HepG2 (cell line): ENCODE measurements around the gene HS6ST1. TPM values are rescaled to one million over a fixed set of nuclear protein-coding genes. Genes with fewer than 3 reads are reported as not detected.

ENCODE experiments used
- CREB1 ChIP-seq, 2 experiments: fragments of 450-650 bp in 1 of 2; IDR thresholded peaks; 2 replicates each; pipeline ENCODE4 v1.6.1; 2016 to 2017; ENCODE audit warnings: control low read depth in 1 of 2, mild to moderate bottlenecking in 1 of 2, missing compliant biosample characterization in 1 of 2, missing genetic modification characterization in 1 of 2
- GZF1 ChIP-seq: sonication (generic); formaldehyde crosslinking; IDR thresholded peaks from 2 replicates; pipeline ENCODE4 v1.5.1; 2020; ENCODE audit warnings: mild to moderate bottlenecking, missing genetic modification reagents
- HNF1B ChIP-seq: sonication (generic); formaldehyde crosslinking; IDR thresholded peaks from 2 replicates; pipeline ENCODE4 v1.5.1; 2020; ENCODE audit warnings: mild to moderate bottlenecking, moderate library complexity, missing genetic modification reagents
- MATR3 ChIP-seq: sonication (generic); formaldehyde crosslinking; IDR thresholded peaks from 2 replicates; pipeline ENCODE4 v1.4.0; 2020; ENCODE audit warnings: missing genetic modification reagents
- MAX ChIP-seq: IDR thresholded peaks from 2 replicates; pipeline ENCODE4 v1.6.1; 2012; ENCODE audit warnings: inconsistent platforms
- MEF2D ChIP-seq: sonication (generic); formaldehyde crosslinking; IDR thresholded peaks from 2 replicates; pipeline ENCODE4 v1.5.1; 2020; ENCODE audit warnings: mild to moderate bottlenecking, missing genetic modification reagents
- PRDM4 ChIP-seq: sonication (generic); formaldehyde crosslinking; IDR thresholded peaks from 2 replicates; pipeline ENCODE4 v1.9.0; 2021; ENCODE audit warnings: missing genetic modification reagents, borderline replicate concordance
- SALL1 ChIP-seq: sonication (generic); formaldehyde crosslinking; IDR thresholded peaks from 2 replicates; pipeline ENCODE4 v1.8.0; 2022; ENCODE audit warnings: mild to moderate bottlenecking, missing genetic modification reagents
- SIX4 ChIP-seq: sonication (generic); formaldehyde crosslinking; IDR thresholded peaks from 2 replicates; pipeline ENCODE4 v1.4.0; 2020; ENCODE audit warnings: missing genetic modification reagents
- SMARCE1 ChIP-seq: fragments of 450-650 bp; IDR thresholded peaks from 2 replicates; pipeline ENCODE4 v1.6.1; 2017; ENCODE audit warnings: borderline replicate concordance
- ZFP91 ChIP-seq: sonication (generic); formaldehyde crosslinking; IDR thresholded peaks from 2 replicates; pipeline ENCODE4 v1.9.0; 2022; ENCODE audit warnings: missing genetic modification reagents, mild to moderate bottlenecking, borderline replicate concordance
- ZNF496 ChIP-seq: sonication (generic); formaldehyde crosslinking; IDR thresholded peaks from 2 replicates; pipeline ENCODE4 v1.8.1; 2023; ENCODE audit warnings: mild to moderate bottlenecking, moderate library complexity, missing genetic modification reagents; ENCODE audit not compliant: insufficient replicate concordance
- ZNF776 ChIP-seq: sonication (generic); formaldehyde crosslinking; IDR thresholded peaks from 2 replicates; pipeline ENCODE4 v1.4.0; 2020; ENCODE audit warnings: mild to moderate bottlenecking, missing genetic modification reagents
- ZSCAN21 ChIP-seq: sonication (generic); formaldehyde crosslinking; IDR thresholded peaks from 2 replicates; pipeline ENCODE4 v1.8.0; 2022; ENCODE audit warnings: mild to moderate bottlenecking, missing genetic modification reagents, moderate library complexity, borderline replicate concordance
- polyA plus RNA-seq, 8 experiments: library from polyadenylated mRNA; depleted of rRNA in 3 of 8; stranded (reverse) in 7 of 8; unstranded in 1 of 8; fragments of >200 nt; fragmentation: Illumina TruSeq in 4 of 8; extraction: Trizol in 4 of 8; gene quantifications; 2 replicates each; pipeline versions ENCODE4 v1.2.1 to v1.2.3, GENCODE V29; 2011 to 2016; ENCODE audit warnings: low read depth in 4 of 8, missing spikeins in 1 of 8, mixed read lengths in 1 of 8; ENCODE audit not compliant: insufficient read depth in 1 of 8
- total RNA-seq, 5 experiments: library from RNA; depleted of rRNA; stranded (reverse); fragments of >200 nt; fragmentation: Illumina TruSeq; extraction: Trizol; gene quantifications; 2 replicates each; pipeline ENCODE4 v1.2.3, GENCODE V29; 2016; ENCODE audit warnings: low read depth in 1 of 5
- TF ChIP-seq, protein P1 (sequence below): sonication (generic); formaldehyde crosslinking; IDR thresholded peaks from 2 replicates; pipeline ENCODE4 v1.5.0; 2020; ENCODE audit warnings: missing genetic modification reagents
- TF ChIP-seq, protein P2 (sequence below): sonication (generic); formaldehyde crosslinking; IDR thresholded peaks from 2 replicates; pipeline ENCODE4 v1.9.0; 2022; ENCODE audit warnings: low read depth, missing genetic modification reagents

Gene HS6ST1
- total and polyA plus RNA-seq, 2 of the 13 experiments (the other 11 are each of a cell fraction or from before 2014, with no cell fraction given), result 34.5 to 84.6 TPM

- TF ChIP-seq HNF1B (CRISPR knock-in tag), result no peak; the same call in 1 of the 2 replicates
- TF ChIP-seq ZNF496, result no peak
- TF ChIP-seq, protein P1, sequence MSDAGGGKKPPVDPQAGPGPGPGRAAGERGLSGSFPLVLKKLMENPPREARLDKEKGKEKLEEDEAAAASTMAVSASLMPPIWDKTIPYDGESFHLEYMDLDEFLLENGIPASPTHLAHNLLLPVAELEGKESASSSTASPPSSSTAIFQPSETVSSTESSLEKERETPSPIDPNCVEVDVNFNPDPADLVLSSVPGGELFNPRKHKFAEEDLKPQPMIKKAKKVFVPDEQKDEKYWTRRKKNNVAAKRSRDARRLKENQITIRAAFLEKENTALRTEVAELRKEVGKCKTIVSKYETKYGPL, result no peak
- TF ChIP-seq PRDM4 (CRISPR knock-in tag), result 0 out of 2 replicates have a peak, but pooled peaks have one; percentile 21
- no peak for TF ChIP-seq SIX4 (CRISPR knock-in tag)
- TF ChIP-seq MAX, result peak; percentile 73
- TF ChIP-seq ZNF776 (CRISPR knock-in tag), result peak; percentile 45; the same call in 1 of the 2 replicates
- TF ChIP-seq MEF2D, result no peak
- TF ChIP-seq, protein P2, sequence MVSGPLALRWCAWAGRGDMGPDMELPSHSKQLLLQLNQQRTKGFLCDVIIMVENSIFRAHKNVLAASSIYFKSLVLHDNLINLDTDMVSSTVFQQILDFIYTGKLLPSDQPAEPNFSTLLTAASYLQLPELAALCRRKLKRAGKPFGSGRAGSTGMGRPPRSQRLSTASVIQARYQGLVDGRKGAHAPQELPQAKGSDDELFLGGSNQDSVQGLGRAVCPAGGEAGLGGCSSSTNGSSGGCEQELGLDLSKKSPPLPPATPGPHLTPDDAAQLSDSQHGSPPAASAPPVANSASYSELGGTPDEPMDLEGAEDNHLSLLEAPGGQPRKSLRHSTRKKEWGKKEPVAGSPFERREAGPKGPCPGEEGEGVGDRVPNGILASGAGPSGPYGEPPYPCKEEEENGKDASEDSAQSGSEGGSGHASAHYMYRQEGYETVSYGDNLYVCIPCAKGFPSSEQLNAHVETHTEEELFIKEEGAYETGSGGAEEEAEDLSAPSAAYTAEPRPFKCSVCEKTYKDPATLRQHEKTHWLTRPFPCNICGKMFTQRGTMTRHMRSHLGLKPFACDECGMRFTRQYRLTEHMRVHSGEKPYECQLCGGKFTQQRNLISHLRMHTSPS (CRISPR knock-in tag), result no peak; the same call in 1 of the 2 replicates
- TF ChIP-seq ZFP91, result peak; percentile 45; the same call in 1 of the 2 replicates
- TF ChIP-seq ZSCAN21 (CRISPR knock-in tag), result peak; percentile 55; the same call in 1 of the 2 replicates
- TF ChIP-seq GZF1, result no peak
- TF ChIP-seq SALL1 (CRISPR knock-in tag), result peak; percentile 87
- no peak for TF ChIP-seq MATR3 (CRISPR knock-in tag)
- no peak for TF ChIP-seq SMARCE1
- no peak for TF ChIP-seq CREB1 (IDR thresholded peaks at IDR 0.05)
- TF ChIP-seq CREB1 (CRISPR knock-in tag; IDR thresholded peaks at IDR 0.05), result no peak
These were observed 3.4 kb upstream of the HS6ST1 start (continued) for GRCh38 chr2:128321784-128322714.
